ENCODE results near the gene RNF220.

DNA sequence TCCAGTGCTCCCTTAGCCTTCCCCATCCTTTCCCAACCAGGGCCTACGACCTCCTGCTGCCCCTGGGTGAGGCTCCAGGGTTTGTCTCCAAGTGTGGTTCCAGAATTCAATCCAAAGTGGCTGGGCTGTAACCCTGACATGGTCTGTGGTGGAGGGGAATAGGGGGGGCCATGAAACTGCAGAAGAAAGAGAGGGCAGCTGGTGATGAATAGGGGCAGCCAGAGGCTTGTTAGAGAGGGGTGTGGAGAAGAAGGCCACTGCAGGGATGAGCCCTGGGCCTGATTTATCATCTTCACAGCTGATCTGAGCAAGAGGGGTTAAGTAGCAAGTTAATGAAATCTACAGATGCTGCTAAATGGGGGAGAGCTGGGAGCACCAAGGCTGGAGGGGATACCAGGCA lies 37.1 kb upstream of the RNF220 start:
- TF ChIP-seq MAX (CRISPR knock-in tag; IDR thresholded peaks at IDR 0.05) (no peak), MAFK (IDR thresholded peaks at IDR 0.05; ENCODE audit: low read length) (no peak), NR2C2 (CRISPR knock-in tag; IDR thresholded peaks at IDR 0.05) (no peak), NR2C2 (tag; IDR thresholded peaks at IDR 0.05) (no peak), SP2 (IDR thresholded peaks at IDR 0.05; ENCODE audit: extremely low read depth, low read depth, low read length, poor library complexity, severe bottlenecking) (no peak), ZNF263 (CRISPR knock-in tag; IDR thresholded peaks at IDR 0.05; ENCODE audit: borderline replicate concordance) (no peak), SRSF3 (IDR thresholded peaks at IDR 0.05; ENCODE audit: insufficient read depth, low read length) (no peak), CTCF (IDR thresholded peaks at IDR 0.05 in 2 of 3, conservative IDR thresholded peaks at IDR 0.05 in 1 of 3; ENCODE audit: insufficient read depth in 2 of 3, low read depth in 1 of 3, low read length in 3 of 3) (no peak), POLR3A (IDR thresholded peaks at IDR 0.05; ENCODE audit: borderline replicate concordance, extremely low read depth, insufficient read depth, insufficient read length) (no peak), SPI1 (IDR thresholded peaks at IDR 0.05; ENCODE audit: borderline replicate concordance, low read depth, low read length) (no peak), GMEB1 (CRISPR knock-in tag; IDR thresholded peaks at IDR 0.05) (no peak)
- TF ChIP-seq, protein P1, sequence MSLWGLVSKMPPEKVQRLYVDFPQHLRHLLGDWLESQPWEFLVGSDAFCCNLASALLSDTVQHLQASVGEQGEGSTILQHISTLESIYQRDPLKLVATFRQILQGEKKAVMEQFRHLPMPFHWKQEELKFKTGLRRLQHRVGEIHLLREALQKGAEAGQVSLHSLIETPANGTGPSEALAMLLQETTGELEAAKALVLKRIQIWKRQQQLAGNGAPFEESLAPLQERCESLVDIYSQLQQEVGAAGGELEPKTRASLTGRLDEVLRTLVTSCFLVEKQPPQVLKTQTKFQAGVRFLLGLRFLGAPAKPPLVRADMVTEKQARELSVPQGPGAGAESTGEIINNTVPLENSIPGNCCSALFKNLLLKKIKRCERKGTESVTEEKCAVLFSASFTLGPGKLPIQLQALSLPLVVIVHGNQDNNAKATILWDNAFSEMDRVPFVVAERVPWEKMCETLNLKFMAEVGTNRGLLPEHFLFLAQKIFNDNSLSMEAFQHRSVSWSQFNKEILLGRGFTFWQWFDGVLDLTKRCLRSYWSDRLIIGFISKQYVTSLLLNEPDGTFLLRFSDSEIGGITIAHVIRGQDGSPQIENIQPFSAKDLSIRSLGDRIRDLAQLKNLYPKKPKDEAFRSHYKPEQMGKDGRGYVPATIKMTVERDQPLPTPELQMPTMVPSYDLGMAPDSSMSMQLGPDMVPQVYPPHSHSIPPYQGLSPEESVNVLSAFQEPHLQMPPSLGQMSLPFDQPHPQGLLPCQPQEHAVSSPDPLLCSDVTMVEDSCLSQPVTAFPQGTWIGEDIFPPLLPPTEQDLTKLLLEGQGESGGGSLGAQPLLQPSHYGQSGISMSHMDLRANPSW (CRISPR knock-in tag; IDR thresholded peaks at IDR 0.05), result no peak

All from K562 (cell line).